LNCAP (cell line): ENCODE data around the gene EFHD2.

Experiments used
- TF ChIP-seq, protein P1 (sequence below): fragments of 450-650 bp; IDR thresholded peaks from 2 replicates; pipeline ENCODE4 v1.5.1; 2017; ENCODE audit warnings: mild to moderate bottlenecking

The EFHD2 gene

DNA sequence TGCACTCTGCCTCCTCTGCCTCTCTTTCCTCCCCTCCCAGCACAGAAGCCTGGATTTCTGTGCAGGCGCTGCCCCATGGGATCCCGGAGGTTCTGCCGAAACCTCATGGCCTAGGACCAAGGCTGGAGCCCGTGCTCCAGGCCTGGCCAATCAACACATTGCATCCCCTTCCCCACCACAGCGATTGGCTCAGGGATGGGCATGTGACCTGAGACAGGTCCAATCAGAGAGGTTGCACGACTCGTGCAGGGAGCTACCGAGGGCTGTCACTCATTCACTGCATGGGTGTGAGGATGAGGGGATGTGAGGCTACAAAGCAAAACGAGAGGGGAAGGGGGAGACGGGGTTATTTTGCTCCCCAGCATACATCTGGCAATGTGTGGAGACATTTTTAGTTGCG is 62.9 kb downstream of the EFHD2 start:
- TF ChIP-seq, protein P1, sequence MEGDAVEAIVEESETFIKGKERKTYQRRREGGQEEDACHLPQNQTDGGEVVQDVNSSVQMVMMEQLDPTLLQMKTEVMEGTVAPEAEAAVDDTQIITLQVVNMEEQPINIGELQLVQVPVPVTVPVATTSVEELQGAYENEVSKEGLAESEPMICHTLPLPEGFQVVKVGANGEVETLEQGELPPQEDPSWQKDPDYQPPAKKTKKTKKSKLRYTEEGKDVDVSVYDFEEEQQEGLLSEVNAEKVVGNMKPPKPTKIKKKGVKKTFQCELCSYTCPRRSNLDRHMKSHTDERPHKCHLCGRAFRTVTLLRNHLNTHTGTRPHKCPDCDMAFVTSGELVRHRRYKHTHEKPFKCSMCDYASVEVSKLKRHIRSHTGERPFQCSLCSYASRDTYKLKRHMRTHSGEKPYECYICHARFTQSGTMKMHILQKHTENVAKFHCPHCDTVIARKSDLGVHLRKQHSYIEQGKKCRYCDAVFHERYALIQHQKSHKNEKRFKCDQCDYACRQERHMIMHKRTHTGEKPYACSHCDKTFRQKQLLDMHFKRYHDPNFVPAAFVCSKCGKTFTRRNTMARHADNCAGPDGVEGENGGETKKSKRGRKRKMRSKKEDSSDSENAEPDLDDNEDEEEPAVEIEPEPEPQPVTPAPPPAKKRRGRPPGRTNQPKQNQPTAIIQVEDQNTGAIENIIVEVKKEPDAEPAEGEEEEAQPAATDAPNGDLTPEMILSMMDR, result no peak

DNA sequence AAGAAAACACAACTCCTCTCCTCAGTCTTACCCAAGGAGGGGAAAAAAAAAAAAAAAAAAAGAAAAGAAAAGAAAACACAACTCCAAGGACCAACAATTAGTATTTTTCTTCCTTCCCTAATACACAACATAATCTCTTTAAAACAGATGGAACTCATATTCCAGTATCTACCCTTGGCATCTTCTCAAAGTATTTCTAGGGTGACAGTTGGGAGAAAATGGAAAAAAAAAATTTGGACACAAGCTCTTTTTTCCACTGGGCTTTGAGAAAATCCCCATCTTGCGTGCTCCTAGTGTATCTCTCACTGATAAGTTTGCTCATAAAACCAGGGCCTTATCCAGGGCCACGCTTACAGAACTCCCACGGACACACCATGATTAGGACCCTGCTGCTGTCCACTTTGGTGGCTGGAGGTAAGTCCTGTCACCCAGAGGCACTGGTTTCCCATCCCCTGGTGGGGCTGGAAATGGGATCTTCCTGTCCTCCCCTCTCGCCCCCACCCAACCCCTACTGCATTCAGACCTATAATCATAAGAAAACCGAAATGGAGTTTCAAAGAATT is 66.1 kb downstream of the EFHD2 start, which contains the start of gene CELA2B:
Gene CELA2B, plus strand, starts transcription at position 353 of the 563 bp plus-strand sequence. Its CDS starts 22 bp downstream, at position 375.
- TF ChIP-seq, protein P1, result no peak

DNA sequence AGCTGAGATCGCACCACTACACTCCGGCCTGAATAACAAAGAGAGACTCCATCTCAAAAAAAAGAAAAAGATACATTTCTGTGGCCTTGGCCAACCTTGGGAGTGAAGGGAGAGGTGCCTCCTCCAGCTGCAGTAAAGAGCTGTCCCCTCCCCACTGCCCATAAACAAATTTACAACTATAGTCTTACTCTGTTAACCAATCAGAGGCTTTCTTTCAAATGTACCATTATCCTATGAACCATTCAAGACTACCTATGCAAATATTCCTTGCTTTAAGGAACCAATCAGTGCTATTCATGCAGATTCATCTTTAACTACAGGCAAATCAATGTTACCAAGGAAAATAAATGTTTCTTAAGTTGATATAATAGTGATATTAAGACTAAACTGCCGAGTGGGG is 67.2 kb downstream of the EFHD2 start:
- TF ChIP-seq, protein P1, result no peak

DNA sequence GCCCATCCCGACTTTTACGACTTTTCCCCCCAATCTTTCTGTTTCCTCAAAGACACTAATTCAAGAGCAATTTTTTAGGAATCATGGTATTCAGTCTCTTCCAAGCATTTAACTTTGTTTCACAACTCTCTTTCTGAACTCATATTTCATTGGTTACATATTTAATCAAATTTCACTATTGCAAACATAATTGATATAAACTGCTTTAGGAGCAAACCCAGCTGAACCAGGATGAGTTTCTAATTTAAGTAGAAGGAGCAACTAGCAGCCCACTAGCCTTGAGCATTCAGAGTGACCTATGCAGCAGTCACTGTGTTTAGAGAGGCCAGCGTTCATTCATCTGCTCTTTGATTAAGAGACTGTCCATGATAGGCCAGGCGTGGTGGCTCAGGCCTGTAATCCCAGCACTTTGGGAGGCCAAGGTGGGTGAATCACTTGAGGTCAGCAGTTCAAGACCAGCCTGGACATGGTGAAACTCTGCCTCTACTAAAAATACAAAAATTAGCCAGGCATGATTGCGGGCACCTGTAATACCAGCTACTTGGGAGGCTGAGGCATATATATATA is 68.0 kb downstream of the EFHD2 start:
- TF ChIP-seq, protein P1, result no peak
